ENCODE measurements around the gene IQCM. TPM values are rescaled to one million over a fixed set of nuclear protein-coding genes. Genes with fewer than 3 reads are reported as not detected.

IQCM gene
- total RNA-seq, 1 experiment from 2014 or later, result not detected

GRCh38 chr4:149370002-149370401 is 445.6 kb downstream of the IQCM start:
- no peak for ATAC-seq
- H3K27ac ChIP-seq (ENCODE audit: low read length), result no peak overlapping the region
- no peak for DNase-seq (ENCODE audit: low read depth, low spot score)
- no TSS peak for BruUV-seq (replicated peaks)
- TF ChIP-seq POLR2AphosphoS5 (IDR thresholded peaks at IDR 0.05; ENCODE audit: low read depth, low read length) (no peak), REST (IDR thresholded peaks at IDR 0.05; ENCODE audit: insufficient read depth in 1 of 2, low read depth in 2 of 2, low read length in 1 of 2) (no peak), SIN3A (IDR thresholded peaks at IDR 0.05; ENCODE audit: borderline replicate concordance, insufficient read depth, low read depth, low read length) (no peak), TCF7L2 (IDR thresholded peaks at IDR 0.05; ENCODE audit: low read depth, low read length) (no peak), CTCF (IDR thresholded peaks at IDR 0.05) (no peak)
- H3K9me3 ChIP-seq (ENCODE audit: control insufficient read depth, insufficient read depth, low read depth, low read length), result no peaks in the 10 kb centered on the region
- no peak overlapping the region for H3K4me3 ChIP-seq (ENCODE audit: low read depth in 2 of 2, low read length in 2 of 2)
- POLR2A ChIA-PET, result no interaction called here
- CTCF ChIA-PET, result no interaction called here
- no peaks in the 10 kb centered on the region for H3K27me3 ChIP-seq (ENCODE audit: control insufficient read depth, insufficient read depth, low read length)
- intact Hi-C loops (cut with micrococcal nuclease; ENCODE audit: unreplicated experiment) (no loop called here), in situ Hi-C loops (cut with HindIII; ENCODE audit: low pct_unique_long_range_greater_than_20kb, low sequenced_read_pairs) (no loop called here)
- H3K4me1 ChIP-seq (ENCODE audit: control insufficient read depth, insufficient read depth, low read length), result no peaks in the 10 kb centered on the region
- H3K36me3 ChIP-seq (ENCODE audit: control insufficient read depth, insufficient read depth, low read length), result no peaks in the 10 kb centered on the region

GRCh38 chr4:149353241-149353640 is 462.4 kb downstream of the IQCM start:
- in situ Hi-C loops (cut with HindIII; ENCODE audit: low pct_unique_long_range_greater_than_20kb, low sequenced_read_pairs), result no loop called here

More at GRCh38 chr4:149353241-149353640, 462.4 kb downstream of the IQCM start:
- Histone ChIP-seq H3K4me3 (ENCODE audit: low read depth in 2 of 2, low read length in 2 of 2) (no peak overlapping the region), H3K27me3 (ENCODE audit: control insufficient read depth, insufficient read depth, low read length) (no peaks in the 10 kb centered on the region), H3K36me3 (ENCODE audit: control insufficient read depth, insufficient read depth, low read length) (no peaks in the 10 kb centered on the region), H3K27ac (ENCODE audit: low read length) (no peak overlapping the region), H3K9me3 (ENCODE audit: control insufficient read depth, insufficient read depth, low read depth, low read length) (no peaks in the 10 kb centered on the region), H3K4me1 (ENCODE audit: control insufficient read depth, insufficient read depth, low read length) (no peaks in the 10 kb centered on the region)
- BruUV-seq (replicated peaks), result no TSS peak
- ChIA-PET CTCF (no interaction called here), POLR2A (no interaction called here)
- TF ChIP-seq SIN3A (IDR thresholded peaks at IDR 0.05; ENCODE audit: borderline replicate concordance, insufficient read depth, low read depth, low read length) (no peak), POLR2AphosphoS5 (IDR thresholded peaks at IDR 0.05; ENCODE audit: low read depth, low read length) (no peak), CTCF (IDR thresholded peaks at IDR 0.05) (no peak), REST (IDR thresholded peaks at IDR 0.05; ENCODE audit: insufficient read depth in 1 of 2, low read depth in 2 of 2, low read length in 1 of 2) (no peak), TCF7L2 (IDR thresholded peaks at IDR 0.05; ENCODE audit: low read depth, low read length) (no peak)
- DNase-seq (ENCODE audit: low read depth, low spot score), result no peak
- intact Hi-C loops (cut with micrococcal nuclease; ENCODE audit: unreplicated experiment), result no loop called here
- no peak for ATAC-seq
